OCI-LY3 (cell line): ENCODE data around the gene ADGRD1.

Experiments used
- H2AFZ ChIP-seq: fragments of 200-600, 300-600 bp; shearing (Covaris generic); 2 replicates; pipeline ENCODE4 v1.6.0; 2014; ENCODE audit warnings: antibody characterized with exemption, low read depth, low read length
- H3K27ac ChIP-seq: fragments of 200-600, 300-600 bp; sonication (generic); 2 replicates; pipeline ENCODE4 v1.5.1; 2014; ENCODE audit warnings: mild to moderate bottlenecking, low read length, moderate library complexity, mixed read lengths
- H3K27me3 ChIP-seq: fragments of 200-600, 300-600 bp; sonication (generic); 2 replicates; pipeline ENCODE4 v1.6.1; 2014; ENCODE audit warnings: low read depth, low read length, mixed read lengths
- H3K36me3 ChIP-seq: fragments of 200-600, 300-600 bp; sonication (generic); replicated peaks from 2 replicates; pipeline ENCODE3; 2014; ENCODE audit warnings: low read depth, low read length, mixed read lengths
- H3K4me1 ChIP-seq: fragments of 300-600, 200-600 bp; sonication (generic); 2 replicates; pipeline ENCODE4 v1.6.1; 2014; ENCODE audit warnings: low read length, mixed read lengths
- H3K4me2 ChIP-seq: fragments of 200-600, 300-600 bp; sonication (generic); 2 replicates; pipeline ENCODE4 v1.6.1; 2014; ENCODE audit warnings: low read length, mixed read lengths
- H3K4me3 ChIP-seq: fragments of 300-600, 200-600 bp; sonication (generic); 2 replicates; pipeline ENCODE4 v1.5.1; 2014; ENCODE audit warnings: antibody characterized with exemption, mild to moderate bottlenecking, low read length, moderate library complexity
- H3K79me2 ChIP-seq: fragments of 300-600, 200-600 bp; shearing (Covaris generic); 2 replicates; pipeline ENCODE4 v1.6.1; 2014; ENCODE audit warnings: mild to moderate bottlenecking, low read length, mixed read lengths
- H3K9ac ChIP-seq: fragments of 300-600, 200-600 bp; shearing (Covaris generic); 2 replicates; pipeline ENCODE4 v1.6.0; 2014; ENCODE audit warnings: mild to moderate bottlenecking, low read length, moderate library complexity
- H3K9me3 ChIP-seq: fragments of 200-600, 300-600 bp; shearing (Covaris generic); 2 replicates; pipeline ENCODE4 v1.6.1; 2014; ENCODE audit warnings: low read length, mixed read lengths; ENCODE audit not compliant: insufficient read depth
- H4K20me1 ChIP-seq: fragments of 200-600, 300-600 bp; sonication (generic); 2 replicates; pipeline ENCODE4 v1.6.1; 2016; ENCODE audit warnings: low read length, mixed read lengths; ENCODE audit not compliant: insufficient read depth
- EZH2phosphoT487 ChIP-seq: fragments of 200-600 bp; shearing (Covaris generic); IDR thresholded peaks from 2 replicates; pipeline ENCODE4 v1.6.1; 2018; ENCODE audit warnings: antibody characterized with exemption, mixed run types, low read depth
- TF ChIP-seq, protein P1 (sequence below): fragments of 200-600, 300-600 bp; sonication (generic); IDR thresholded peaks from 2 replicates; pipeline ENCODE4 v1.5.1; 2014; ENCODE audit warnings: antibody characterized with exemption, low read length, low read depth

The ADGRD1 gene

GRCh38 chr12:131096681-131097181 lies 143.0 kb downstream of the ADGRD1 start:
- 0 out of 2 replicates have a peak, but pooled peaks cover 4% of the 10 kb centered on the region for H3K9me3 ChIP-seq
- TF ChIP-seq EZH2phosphoT487, result no peak
- TF ChIP-seq, protein P1, sequence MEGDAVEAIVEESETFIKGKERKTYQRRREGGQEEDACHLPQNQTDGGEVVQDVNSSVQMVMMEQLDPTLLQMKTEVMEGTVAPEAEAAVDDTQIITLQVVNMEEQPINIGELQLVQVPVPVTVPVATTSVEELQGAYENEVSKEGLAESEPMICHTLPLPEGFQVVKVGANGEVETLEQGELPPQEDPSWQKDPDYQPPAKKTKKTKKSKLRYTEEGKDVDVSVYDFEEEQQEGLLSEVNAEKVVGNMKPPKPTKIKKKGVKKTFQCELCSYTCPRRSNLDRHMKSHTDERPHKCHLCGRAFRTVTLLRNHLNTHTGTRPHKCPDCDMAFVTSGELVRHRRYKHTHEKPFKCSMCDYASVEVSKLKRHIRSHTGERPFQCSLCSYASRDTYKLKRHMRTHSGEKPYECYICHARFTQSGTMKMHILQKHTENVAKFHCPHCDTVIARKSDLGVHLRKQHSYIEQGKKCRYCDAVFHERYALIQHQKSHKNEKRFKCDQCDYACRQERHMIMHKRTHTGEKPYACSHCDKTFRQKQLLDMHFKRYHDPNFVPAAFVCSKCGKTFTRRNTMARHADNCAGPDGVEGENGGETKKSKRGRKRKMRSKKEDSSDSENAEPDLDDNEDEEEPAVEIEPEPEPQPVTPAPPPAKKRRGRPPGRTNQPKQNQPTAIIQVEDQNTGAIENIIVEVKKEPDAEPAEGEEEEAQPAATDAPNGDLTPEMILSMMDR, result no peak
- no peak overlapping the region for H3K27ac ChIP-seq
- no peak overlapping the region for H3K9ac ChIP-seq
- H2AFZ ChIP-seq, result no peak overlapping the region
- H3K27me3 ChIP-seq, result peaks cover 24% of the 10 kb centered on the region
- H3K79me2 ChIP-seq, result no peaks in the 10 kb centered on the region
- H3K4me2 ChIP-seq, result no peak overlapping the region
- H3K4me1 ChIP-seq, result peaks cover 10% of the 10 kb centered on the region
- no peaks in the 10 kb centered on the region for H3K36me3 ChIP-seq
- H3K4me3 ChIP-seq, result no peak overlapping the region
- peaks cover 8% of the 10 kb centered on the region; the same call in 1 of the 2 replicates for H4K20me1 ChIP-seq

GRCh38 chr12:131097202-131098177 lies 143.8 kb downstream of the ADGRD1 start:
- no peak overlapping the region for H2AFZ ChIP-seq
- H3K4me3 ChIP-seq, result no peak overlapping the region
- H3K79me2 ChIP-seq, result no peaks in the 10 kb centered on the region
- H3K36me3 ChIP-seq, result no peaks in the 10 kb centered on the region
- H3K27ac ChIP-seq, result no peak overlapping the region
- peaks cover 15% of the 10 kb centered on the region; the same call in 1 of the 2 replicates for H4K20me1 ChIP-seq
- H3K9ac ChIP-seq, result no peak overlapping the region
- peaks cover 18% of the 10 kb centered on the region for H3K4me1 ChIP-seq
- H3K4me2 ChIP-seq, result no peak overlapping the region
- peaks cover 30% of the 10 kb centered on the region for H3K27me3 ChIP-seq
- no peak for TF ChIP-seq EZH2phosphoT487
- TF ChIP-seq, protein P1, result no peak
- 0 out of 2 replicates have a peak, but pooled peaks cover 4% of the 10 kb centered on the region for H3K9me3 ChIP-seq

DNA sequence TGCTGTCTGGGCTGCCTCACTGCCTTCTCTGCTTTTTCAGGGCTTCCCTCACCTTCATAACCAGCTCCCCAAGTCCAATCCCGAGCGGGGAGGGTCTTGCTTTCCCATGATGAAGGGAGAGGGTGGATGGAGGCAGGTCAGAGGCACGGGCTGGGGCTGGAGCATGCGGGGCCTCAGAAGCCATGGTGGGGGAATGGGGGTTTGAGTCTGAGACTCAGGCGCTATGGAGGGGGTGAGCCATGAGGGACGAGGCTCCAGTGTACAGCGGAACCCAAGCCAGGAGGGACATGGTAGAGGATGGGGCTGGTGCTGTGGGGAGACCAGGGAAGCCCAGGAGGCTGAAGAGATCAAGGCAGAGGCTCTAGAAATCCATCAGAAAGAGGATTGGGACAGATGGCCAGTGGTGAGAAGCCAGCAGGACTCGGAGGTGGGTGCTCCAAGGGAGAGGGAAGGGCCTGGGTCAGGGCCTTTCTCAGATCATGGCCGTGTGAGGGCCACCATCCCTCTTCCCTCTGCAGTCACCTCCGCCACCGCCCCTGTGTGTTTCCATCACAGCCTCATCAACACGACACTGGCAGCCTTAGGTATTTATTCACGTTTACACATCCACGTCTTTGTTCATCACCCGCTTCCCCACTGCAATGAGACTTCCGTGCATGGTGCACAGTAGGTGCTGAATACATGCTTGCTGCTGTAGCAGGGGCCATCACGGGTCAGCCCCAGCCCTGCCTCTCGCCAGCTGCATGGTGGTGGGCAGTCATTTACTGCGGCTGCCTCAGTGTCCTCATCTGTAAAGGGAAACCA lies 144.7 kb downstream of the ADGRD1 start:
- Histone ChIP-seq H3K36me3 (no peaks in the 10 kb centered on the region), H2AFZ (no peak overlapping the region), H3K4me1 (peaks cover 17% of the 10 kb centered on the region), H3K27me3 (peaks cover 38% of the 10 kb centered on the region), H3K4me3 (no peak overlapping the region), H3K9ac (no peak overlapping the region), H3K27ac (no peak overlapping the region), H3K4me2 (no peak overlapping the region), H3K79me2 (no peaks in the 10 kb centered on the region), H4K20me1 (peaks cover 17% of the 10 kb centered on the region; the same call in 1 of the 2 replicates), H3K9me3 (0 out of 2 replicates have a peak, but pooled peaks cover 4% of the 10 kb centered on the region)
- no peak for TF ChIP-seq EZH2phosphoT487
- TF ChIP-seq, protein P1, result no peak
